Measurements from ENCODE around the gene GBX1.

Gene GBX1

GRCh38 chr7:151118108-151119054 is 49.1 kb downstream of the GBX1 start:
- no peak for TF ChIP-seq CTCF (conservative IDR thresholded peaks at IDR 0.05; ENCODE audit: low read depth, low read length)
- no peak overlapping the region for H3K4me3 ChIP-seq (ENCODE audit: low read depth, low read length)
- no peak for DNase-seq (ENCODE audit: low read depth)

- no peak overlapping the region for H3K4me3 ChIP-seq (ENCODE audit: low read depth, low read length)
- no peak for DNase-seq (ENCODE audit: low read depth)
- TF ChIP-seq CTCF (conservative IDR thresholded peaks at IDR 0.05; ENCODE audit: low read depth, low read length) = no peak
Measured at GRCh38 chr7:151117565-151117964, 49.9 kb downstream of the GBX1 start.

GRCh38 chr7:151116603-151117440 is 50.7 kb downstream of the GBX1 start:
- no peak overlapping the region for H3K4me3 ChIP-seq (ENCODE audit: low read depth, low read length)
- no peak for DNase-seq (ENCODE audit: low read depth)
- TF ChIP-seq CTCF (conservative IDR thresholded peaks at IDR 0.05; ENCODE audit: low read depth, low read length) = no peak

GRCh38 chr7:151115836-151116418 is 51.6 kb downstream of the GBX1 start:
- H3K4me3 ChIP-seq (ENCODE audit: low read depth, low read length) = peak overlapping the region; percentile 44
- no peak for DNase-seq (ENCODE audit: low read depth)
- no peak for TF ChIP-seq CTCF (conservative IDR thresholded peaks at IDR 0.05; ENCODE audit: low read depth, low read length)

GRCh38 chr7:151115121-151115835 is 52.2 kb downstream of the GBX1 start:
- H3K4me3 ChIP-seq (ENCODE audit: low read depth, low read length) = peak overlapping the region; percentile 44
- no peak for TF ChIP-seq CTCF (conservative IDR thresholded peaks at IDR 0.05; ENCODE audit: low read depth, low read length)
- peak; percentile 31 for DNase-seq (ENCODE audit: low read depth)

Measured in choroid plexus epithelial cell (primary cell).